ENCODE measurements around the gene EHBP1L1. TPM values are rescaled to one million over a fixed set of nuclear protein-coding genes. Genes with fewer than 3 reads are reported as not detected.
A peak's percentile ranks its signal among the peaks of the same experiment; 100 is the strongest.

Gene EHBP1L1
- total and polyA plus RNA-seq, 2 of the 13 experiments (the other 11 are each of a cell fraction or from before 2014, with no cell fraction given): 8.3 to 10.6 TPM

DNA sequence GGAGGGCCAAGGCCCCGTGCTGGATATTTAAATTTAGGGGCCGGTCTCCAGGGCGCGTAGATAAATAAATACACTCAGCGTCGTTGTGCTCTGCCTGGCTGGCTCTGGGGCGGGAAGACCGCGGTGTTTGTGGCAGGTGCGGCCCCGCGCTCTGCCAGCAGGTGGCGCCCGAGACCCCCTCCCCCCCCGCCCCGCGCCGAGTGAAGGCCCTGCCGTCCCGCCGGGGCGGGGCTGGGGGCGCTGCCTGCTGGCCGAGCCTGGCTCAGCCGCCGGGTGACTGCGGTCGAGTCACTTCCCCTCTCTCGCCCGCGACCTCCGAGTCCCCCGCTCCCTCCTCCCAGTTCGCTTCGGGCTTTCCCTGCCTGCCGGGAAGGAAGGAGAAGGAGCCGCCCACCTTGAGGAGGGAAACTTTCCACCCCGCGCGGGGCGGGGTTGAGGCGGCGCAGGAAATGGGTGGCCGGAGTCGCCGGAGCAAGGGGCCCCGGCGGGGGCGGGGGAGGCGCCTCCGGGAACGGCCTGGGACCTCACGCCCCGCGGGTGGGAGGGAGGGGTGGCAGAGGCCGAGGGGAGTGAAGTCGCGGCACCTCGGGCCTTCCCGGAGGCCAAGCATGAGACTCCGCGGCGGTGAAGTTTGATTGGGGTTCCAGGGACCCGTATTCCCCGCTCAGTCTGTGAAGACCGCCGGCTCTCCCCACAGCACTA lies 1.6 kb upstream of the EHBP1L1 start (continued):
- TF ChIP-seq ZNF792 (CRISPR knock-in tag; IDR thresholded peaks at IDR 0.05) (peak; percentile 60), DRAP1 (CRISPR knock-in tag; IDR thresholded peaks at IDR 0.05) (no peak), PRDM4 (CRISPR knock-in tag; IDR thresholded peaks at IDR 0.05; ENCODE audit: borderline replicate concordance) (no peak), RFXAP (CRISPR knock-in tag; IDR thresholded peaks at IDR 0.05; ENCODE audit: borderline replicate concordance) (no peak), KLF11 (CRISPR knock-in tag; IDR thresholded peaks at IDR 0.05) (no peak), ASH2L (IDR thresholded peaks at IDR 0.05; ENCODE audit: insufficient read length, low read depth, low read length) (peak; percentile 41), ZNF234 (CRISPR knock-in tag; conservative IDR thresholded peaks at IDR 0.05) (no peak), ZNF124 (CRISPR knock-in tag; IDR thresholded peaks at IDR 0.05) (no peak), NFKB2 (CRISPR knock-in tag; IDR thresholded peaks at IDR 0.05; ENCODE audit: borderline replicate concordance) (0 out of 2 replicates have a peak, but pooled peaks have one; percentile 22)
- TF ChIP-seq, protein P1, sequence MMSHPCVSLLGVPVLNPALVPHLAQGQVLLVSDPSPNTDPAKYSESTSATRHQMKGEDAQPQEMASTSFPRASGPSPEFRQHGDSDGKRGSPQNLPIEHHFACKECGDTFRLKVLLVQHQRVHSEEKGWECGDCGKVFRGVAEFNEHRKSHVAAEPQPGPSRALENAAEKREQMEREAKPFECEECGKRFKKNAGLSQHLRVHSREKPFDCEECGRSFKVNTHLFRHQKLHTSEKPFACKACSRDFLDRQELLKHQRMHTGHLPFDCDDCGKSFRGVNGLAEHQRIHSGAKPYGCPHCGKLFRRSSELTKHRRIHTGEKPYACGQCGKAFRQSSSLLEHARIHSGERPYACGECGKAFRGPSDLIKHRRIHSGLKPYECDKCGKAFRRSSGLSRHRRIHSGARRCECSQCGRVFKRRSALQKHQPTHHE (CRISPR knock-in tag; IDR thresholded peaks at IDR 0.05; ENCODE audit: borderline replicate concordance): no peak
- TF ChIP-seq, protein P2, sequence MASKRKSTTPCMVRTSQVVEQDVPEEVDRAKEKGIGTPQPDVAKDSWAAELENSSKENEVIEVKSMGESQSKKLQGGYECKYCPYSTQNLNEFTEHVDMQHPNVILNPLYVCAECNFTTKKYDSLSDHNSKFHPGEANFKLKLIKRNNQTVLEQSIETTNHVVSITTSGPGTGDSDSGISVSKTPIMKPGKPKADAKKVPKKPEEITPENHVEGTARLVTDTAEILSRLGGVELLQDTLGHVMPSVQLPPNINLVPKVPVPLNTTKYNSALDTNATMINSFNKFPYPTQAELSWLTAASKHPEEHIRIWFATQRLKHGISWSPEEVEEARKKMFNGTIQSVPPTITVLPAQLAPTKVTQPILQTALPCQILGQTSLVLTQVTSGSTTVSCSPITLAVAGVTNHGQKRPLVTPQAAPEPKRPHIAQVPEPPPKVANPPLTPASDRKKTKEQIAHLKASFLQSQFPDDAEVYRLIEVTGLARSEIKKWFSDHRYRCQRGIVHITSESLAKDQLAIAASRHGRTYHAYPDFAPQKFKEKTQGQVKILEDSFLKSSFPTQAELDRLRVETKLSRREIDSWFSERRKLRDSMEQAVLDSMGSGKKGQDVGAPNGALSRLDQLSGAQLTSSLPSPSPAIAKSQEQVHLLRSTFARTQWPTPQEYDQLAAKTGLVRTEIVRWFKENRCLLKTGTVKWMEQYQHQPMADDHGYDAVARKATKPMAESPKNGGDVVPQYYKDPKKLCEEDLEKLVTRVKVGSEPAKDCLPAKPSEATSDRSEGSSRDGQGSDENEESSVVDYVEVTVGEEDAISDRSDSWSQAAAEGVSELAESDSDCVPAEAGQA (IDR thresholded peaks at IDR 0.05; ENCODE audit: low read depth): no peak
- TF ChIP-seq, protein P2 (CRISPR knock-in tag; IDR thresholded peaks at IDR 0.05; ENCODE audit: borderline replicate concordance): no peak
- TF ChIP-seq, protein P3, sequence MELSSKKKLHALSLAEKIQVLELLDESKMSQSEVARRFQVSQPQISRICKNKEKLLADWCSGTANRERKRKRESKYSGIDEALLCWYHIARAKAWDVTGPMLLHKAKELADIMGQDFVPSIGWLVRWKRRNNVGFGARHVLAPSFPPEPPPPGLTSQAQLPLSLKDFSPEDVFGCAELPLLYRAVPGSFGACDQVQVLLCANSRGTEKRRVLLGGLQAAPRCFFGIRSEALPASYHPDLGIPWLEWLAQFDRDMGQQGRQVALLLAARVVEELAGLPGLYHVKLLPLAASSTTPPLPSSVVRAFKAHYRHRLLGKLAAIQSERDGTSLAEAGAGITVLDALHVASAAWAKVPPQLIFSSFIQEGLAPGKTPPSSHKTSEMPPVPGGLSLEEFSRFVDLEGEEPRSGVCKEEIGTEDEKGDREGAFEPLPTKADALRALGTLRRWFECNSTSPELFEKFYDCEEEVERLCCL (CRISPR knock-in tag; IDR thresholded peaks at IDR 0.05; ENCODE audit: borderline replicate concordance): no peak
- TF ChIP-seq, protein P4, sequence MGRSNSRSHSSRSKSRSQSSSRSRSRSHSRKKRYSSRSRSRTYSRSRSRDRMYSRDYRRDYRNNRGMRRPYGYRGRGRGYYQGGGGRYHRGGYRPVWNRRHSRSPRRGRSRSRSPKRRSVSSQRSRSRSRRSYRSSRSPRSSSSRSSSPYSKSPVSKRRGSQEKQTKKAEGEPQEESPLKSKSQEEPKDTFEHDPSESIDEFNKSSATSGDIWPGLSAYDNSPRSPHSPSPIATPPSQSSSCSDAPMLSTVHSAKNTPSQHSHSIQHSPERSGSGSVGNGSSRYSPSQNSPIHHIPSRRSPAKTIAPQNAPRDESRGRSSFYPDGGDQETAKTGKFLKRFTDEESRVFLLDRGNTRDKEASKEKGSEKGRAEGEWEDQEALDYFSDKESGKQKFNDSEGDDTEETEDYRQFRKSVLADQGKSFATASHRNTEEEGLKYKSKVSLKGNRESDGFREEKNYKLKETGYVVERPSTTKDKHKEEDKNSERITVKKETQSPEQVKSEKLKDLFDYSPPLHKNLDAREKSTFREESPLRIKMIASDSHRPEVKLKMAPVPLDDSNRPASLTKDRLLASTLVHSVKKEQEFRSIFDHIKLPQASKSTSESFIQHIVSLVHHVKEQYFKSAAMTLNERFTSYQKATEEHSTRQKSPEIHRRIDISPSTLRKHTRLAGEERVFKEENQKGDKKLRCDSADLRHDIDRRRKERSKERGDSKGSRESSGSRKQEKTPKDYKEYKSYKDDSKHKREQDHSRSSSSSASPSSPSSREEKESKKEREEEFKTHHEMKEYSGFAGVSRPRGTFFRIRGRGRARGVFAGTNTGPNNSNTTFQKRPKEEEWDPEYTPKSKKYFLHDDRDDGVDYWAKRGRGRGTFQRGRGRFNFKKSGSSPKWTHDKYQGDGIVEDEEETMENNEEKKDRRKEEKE (IDR thresholded peaks at IDR 0.05): no peak

Data from HepG2 (cell line).